NK-92 (cell line): Measurements from ENCODE around the gene DPH6.

Experiments used
- DNase-seq: peaks from one replicate; lab custom pipeline; 2025; ENCODE audit not compliant: unreplicated experiment; lab: John Stamatoyannopoulos, UW

Gene DPH6

DNA sequence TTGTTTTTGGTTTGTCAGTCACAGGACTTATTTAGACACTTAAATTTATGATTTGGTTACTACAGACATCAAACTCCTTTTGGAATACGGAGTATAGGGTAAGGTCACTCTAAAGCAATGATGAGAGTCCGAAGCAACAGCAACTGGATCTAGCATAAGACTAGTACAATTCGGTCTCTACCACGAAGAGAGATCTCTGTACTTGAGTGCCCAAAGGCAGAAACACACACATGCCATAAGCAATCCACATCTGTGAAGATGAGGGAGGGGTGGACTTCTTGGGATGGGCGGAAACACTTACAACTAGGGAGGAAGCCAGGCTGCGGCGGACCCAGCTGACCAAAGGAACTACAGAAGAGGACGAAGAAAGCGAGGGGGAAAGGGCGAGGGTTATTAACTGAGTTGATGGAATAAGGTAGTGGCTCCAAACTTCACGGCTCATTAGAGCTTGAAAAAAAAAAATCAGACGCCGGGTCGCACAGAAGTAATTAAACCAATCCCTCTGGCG is 595 bp downstream of the DPH6 start:
- no peak for DNase-seq

DNA sequence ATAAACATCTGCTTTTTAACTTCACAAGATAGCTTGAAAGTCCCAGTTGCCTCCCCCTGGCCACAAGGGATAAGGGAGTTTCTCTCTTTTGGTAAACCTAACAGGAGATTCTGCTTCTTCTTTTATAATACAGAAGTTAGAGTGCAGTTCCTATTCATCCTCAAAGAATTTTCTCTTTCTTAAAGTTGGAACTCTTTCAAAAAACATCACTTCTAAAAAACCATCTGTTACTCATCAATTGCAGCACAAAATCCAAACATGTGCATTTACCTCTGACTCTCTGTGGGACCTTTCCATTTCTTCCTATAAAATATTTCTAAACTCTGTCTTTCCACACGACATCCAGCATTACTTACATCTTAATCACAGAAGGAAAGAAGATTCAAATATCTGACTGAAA is 5.1 kb downstream of the DPH6 start:
- no peak for DNase-seq

DNA sequence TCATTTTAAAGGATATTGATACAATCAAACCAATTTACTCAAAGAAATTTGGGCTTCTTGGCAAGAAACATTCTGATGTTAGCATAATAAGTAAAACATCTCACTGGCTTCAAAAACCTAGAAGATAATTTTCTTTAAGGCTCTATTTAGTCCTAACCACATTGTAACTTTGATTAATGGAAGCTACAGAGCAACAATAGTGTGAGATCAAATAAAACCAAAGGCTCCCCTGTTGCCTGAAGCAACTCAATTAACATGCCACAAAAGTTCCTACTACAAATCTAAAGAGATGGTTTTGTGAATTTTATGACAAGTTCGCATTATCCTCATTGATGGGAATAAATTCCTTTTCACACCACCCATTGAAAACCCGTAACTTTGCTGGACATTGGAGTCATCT is 5.9 kb downstream of the DPH6 start:
- DNase-seq = no peak

DNA sequence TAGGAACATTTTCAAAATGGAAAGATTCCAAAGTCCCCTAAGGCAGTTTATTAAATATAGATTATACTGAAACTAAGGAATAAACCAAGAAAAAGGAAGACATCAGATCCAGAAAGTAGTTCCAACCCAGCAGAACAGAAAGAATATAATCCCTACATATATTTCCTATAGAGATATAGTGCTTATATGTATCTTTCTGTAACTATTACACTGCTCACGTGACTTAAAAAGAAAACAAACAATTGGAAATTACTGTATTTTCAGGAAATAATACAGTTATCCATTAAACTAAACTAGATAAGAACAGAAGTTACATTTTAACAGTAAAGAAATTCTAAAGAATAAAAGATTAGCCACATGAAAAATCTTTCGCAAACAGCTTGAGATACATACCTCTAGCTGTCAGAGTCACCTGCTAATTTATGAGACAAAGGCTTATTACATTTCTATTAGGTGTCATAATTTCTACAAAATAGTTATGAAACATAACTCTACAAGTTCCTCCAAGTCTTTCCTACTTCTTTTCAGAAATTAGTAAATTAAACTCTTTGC is 10.5 kb downstream of the DPH6 start:
- DNase-seq = no peak

DNA sequence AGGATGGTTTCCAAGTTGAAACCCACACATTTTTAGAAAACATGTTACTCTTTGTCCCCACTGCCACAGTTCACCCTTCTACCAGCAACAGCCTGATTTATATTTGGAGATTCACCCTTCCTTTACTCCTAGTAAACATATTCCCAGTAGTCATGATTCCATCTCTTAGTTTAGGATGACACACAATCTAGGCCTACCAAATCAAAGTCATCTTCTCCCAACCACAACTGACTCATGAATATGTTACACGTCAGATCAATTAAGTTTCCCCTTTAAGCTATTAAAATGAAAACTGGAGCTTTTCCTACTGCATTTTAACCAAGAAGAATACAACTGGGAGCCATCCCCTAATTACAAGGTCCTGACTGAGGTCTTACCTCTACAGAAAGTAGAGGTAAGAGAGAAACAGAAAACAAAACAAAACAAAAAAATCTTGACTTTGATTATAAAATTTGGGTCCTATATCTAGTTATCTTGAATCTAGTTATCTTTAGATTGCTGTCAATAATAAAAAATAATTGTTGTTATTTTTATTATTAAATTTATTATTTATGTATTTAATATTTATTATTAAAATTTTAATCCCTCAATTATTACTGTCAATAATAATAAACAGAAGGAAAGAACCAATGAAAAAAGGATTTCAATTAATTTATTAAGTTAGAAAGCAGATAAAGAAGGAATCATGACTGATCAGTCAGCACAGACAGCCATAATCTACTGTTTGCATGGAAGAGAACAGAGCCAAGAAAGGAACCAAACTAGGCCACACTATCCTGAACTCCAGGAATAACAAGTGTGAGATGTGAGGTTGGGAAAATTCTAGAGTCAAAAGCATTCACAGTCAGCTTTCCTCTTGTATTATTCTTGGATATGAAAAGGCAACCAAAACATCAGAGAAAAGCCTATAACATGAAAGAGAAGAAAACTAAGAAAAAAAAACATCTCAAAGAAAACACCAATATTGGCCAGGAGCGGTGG is 12.5 kb downstream of the DPH6 start:
- no peak for DNase-seq

DNA sequence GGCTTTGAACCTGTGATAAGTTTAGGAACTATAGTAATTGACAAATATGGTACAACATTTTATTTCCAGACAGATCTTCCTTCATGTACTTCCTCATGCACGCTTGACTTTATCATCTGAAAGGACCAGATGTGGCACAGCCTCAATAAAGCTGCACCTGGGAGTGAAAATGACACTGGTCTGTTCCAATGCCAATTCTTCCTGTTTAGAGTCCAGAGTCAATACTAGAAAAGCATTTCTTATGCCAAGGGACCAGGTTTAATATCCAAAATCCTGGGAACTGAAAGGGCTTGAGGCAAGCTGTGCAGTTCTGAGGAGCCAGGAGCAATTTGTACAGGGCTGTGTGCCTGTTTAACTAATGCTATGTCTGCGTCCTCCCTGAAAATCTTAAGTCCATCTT is 15.3 kb downstream of the DPH6 start:
- no peak for DNase-seq

DNA sequence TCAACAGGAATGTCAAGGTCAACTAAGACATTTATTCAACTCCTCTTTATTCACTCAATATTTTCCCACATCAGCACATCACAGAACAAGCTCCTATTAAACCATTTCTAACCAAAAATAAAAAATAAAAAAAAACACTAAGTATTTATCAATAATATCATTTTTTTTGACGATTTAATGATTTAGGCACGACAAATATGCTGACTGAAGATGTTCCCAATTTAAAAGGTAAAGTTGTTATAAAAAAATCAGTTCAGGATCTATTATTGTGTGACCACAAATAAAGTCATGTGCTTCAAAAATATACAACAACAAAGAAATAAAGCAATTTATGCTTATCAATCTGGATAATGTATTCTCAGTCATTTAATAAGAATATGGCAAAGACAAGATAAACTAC is 16.2 kb downstream of the DPH6 start:
- DNase-seq = no peak

DNA sequence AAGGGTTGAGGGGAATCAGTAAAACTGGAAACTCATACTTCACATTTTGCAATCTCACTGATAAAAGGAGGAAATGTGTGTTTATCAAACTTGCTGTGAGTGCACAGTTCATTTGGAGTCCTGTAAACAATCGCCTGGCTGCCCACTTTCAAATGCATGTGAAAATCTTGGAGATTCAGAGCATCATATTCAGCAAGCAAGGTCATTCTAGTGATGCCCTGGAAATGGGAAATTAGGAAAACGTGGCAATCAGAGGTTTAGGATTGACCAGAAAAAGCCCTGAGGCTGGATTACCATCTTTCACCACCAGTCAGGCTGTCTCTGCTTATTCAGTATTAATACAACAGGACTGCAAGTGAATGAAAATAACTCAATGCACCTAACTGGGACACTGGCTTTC is 23.9 kb downstream of the DPH6 start:
- no peak for DNase-seq

DNA sequence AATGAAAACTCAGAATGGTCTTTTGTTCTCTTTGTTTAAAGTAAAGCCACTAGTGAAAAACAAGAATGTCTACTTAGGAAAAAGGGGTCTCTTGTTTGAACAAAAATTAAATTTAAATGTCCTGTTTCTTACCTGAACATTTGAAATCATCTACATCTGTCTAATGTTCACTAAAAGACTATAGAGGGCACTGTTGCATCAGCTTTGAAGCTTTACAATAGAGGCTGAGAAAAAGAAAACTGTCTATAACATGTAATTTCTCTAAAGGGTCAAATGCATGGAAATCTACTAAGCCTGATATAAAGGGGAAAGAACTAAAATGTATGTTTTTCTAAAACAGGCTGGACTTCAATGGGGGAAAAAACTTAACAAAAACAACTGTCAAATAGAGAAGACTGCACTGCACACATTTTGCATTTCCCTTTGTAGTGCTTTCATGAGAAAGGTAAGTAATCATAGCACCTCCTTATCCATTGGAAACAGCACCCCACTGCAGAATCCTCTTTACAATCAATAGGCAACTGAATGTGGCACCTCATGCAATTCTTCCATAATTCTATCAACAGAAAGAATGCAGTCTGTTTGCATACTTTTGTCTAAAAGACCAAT is 26.3 kb downstream of the DPH6 start:
- no peak for DNase-seq

DNA sequence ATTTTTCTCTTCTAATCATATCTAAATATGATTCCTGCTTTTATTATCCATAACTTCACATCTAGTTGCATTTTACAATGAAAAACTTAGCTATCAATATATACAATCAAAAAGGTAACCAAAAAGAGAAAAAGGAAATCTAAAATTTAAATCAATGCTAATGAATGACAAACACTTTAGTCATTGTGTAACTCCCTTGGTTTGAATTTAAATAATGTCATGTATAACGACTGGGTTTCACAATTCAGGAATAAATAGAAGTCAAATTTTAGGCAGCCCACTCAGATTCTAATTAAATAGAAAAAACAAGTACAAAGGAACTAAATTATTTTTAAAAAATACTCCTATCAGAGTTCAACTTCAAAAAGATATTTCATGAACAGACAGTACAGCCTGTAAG is 26.9 kb downstream of the DPH6 start:
- no peak for DNase-seq

DNA sequence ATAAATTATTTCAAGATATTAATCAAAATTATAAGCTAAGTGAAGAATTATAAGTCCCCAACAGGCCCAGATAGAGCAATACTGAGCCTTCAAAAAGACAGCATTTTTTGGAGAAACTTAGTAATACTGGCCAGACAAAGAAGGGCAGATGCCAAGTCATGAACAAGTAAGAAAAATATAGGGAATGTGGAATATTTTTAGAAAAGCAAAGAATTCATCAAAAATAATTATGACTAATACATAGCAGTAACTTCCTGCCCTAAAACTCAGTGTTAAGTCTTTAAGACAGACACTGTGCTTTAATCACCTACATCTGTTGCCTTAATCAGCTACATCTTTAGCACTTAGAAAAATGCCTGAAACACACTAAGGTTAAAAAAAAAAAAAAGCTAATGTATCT is 31.2 kb downstream of the DPH6 start:
- DNase-seq = no peak

DNA sequence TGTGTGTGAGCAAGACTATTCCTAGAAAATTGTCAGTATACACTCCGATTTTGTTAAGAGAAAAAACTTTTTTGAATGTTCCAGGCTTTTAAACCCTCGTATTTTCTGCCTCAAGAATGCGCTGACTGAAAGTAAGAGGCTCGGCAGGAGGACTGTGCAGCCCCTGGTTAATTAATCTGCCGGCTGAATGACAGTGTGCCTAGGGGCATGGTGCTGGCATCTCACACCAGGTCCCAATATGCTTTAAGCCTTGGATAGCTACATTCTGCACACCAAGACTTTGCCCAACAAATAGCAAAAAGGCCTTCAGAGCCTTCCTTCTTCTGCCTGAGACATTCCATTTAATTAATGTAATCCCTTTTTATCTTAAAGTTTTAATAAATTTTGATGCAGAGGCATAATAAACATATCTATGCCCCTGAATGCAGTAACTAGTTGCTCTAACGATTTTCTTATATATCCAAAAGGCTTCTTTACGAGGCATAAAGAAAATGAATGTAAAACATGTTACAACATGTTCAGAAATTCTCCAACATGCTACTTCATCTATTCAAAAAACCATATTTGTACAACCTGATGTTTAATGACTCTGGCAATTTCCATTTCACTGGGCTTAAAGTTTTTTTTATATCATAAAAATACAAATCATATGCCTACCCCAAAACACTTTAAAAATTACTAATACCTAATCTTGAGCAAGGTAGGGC is 37.9 kb downstream of the DPH6 start:
- no peak for DNase-seq

DNA sequence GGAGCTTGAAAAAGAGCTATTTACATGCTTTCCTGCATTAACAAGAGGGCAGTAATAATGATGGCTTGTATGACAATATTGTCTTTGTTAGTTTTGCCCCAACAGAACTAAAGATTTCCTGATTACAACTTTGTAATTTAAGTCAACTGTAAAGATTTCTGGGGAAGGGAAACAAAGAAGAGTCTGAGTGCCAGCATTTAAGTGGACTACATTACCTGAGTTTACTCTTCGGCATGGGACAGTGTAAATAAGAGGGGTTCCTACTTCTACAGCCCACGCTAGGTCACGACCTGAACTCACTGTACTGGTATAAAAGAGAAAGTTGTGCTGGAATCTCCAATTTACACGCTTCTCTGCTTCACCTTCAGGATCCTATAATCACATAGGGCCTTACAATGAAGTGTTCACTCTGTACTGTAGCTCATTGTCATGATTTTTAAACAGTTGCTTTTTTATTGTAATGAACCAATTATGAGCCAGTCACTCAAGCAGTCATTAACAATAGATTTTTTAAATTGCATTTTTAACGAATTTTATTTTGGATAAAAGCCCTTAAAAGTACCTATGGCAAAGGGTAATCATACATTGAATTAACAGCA is 39.6 kb downstream of the DPH6 start:
- no peak for DNase-seq

DNA sequence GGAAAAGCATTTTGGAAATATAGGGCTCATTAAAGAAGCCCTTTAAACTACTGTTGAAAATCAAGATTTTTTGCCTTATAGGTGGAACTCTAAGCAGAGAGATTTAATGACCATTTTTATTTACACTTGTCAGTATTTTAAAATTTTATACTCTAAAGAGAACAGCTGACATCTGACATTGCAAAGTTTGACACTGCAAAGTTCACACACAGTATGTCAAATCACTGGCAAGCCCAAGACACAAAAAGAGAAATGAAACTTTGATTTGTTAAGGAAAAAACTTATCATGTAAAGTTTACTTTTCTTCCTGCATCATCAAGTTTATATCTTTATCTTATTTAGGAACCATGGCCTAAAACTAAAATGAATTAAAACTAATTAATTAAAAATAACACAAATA is 40.2 kb downstream of the DPH6 start:
- DNase-seq = no peak

DNA sequence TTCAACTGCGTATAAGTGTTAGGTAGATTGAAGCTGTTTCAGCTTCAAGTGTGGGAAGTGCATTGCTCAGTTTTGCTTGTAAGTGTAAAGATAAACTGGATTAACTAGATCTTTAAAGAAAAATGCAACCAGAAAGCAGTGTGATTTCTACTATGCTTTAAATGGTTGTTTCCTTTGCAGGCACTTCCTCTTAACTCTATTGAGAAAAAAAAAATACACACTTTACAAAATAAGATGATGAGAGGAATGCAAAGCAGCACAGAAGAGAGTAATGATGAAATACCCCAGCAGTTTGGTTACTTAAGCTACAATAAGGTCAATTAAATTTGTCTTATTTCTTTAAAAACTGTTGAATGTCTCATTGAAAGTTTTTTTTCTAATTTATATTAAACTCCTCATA is 40.8 kb downstream of the DPH6 start:
- no peak for DNase-seq

DNA sequence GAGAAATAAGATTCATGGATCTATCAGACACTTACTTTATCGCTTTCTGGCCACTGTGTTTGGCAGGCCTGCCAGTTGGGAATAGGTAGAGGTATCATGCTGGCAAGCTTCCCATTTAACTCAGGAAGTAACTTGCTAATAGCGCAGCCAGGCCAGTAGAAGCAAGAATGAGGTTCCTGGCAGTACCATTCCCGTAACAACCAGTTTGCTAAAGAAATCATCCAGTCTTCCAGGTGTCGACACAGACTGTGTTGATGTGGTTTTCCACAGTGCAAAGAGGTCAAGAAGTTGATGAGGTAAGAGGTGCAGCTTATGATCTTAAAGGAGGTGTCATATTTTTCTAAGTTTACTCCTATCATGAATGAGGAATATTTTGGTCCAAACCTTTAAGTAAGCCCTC is 46.2 kb downstream of the DPH6 start:
- no peak for DNase-seq

DNA sequence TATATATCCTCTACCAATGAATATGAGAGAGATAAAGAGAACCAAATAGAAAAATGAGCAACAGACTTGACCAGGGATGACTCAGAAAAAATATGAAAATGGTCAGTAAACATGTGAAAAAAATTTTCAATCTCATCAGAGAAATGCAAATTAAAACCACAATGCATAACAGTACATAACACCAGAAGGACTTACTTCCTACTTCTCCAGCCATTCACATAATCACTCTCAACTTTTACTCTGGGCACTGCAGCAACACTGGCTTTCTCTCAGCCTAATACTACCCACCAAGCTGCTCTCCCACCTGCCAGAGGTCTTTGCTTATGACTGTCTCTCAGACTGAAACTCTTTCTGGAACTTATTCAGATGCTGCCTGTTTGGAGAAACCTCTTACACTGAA is 49.4 kb downstream of the DPH6 start:
- no peak for DNase-seq

DNA sequence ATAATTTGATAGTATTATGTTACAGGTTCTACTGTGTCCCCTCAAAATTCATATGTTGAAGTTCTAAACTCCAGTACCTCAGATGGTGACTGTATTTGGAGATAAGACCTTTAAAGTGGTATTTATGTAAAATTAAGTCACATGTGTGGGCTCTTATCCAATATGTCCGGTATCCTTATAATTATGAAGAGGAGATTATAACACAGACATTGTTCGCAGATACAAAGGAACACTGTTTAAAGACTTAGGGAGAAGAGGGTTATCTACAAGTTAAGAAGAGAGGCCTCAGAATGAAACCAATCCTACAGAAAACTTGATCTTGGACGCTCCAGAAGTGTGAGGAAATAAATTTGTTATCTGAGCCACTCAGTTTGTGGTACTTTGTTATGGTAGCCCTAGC is 50.9 kb downstream of the DPH6 start:
- DNase-seq = no peak

DNA sequence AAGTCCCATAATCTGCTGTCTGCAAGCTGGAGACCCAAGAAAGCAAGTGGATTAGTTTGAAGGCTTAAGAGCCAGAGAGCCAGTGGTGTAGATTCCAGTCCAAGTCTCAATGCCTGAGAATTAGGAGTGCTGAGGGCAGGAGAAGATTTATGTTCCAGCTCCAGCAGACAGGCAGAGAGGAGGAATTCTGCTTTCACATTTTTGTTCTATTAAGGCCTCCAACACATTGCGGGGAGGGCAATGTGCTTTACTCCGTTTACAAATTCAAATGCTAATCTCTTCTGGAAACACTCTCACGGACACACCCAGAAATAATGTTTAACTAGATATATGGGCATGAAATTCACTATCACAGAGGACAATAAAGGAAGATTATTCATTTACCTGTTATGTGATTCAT is 54.0 kb downstream of the DPH6 start:
- no peak for DNase-seq

DNA sequence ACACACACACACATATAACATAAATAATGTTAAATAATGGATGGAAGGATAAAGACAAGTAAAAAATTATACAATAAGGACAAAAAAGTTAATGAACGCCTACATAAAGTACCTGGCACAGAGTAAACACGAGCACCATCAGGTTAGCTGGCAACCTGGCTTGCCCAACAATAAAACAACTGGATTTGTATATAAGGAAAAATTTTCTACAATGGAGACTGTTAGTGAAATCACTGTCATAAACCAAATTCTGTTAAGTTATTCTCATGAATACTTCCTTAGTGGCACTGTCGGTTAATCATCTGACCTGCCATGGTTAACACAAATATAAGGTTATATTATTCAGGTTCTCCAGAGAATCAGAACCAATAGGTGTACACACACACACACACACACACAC is 54.8 kb downstream of the DPH6 start:
- no peak for DNase-seq

DNA sequence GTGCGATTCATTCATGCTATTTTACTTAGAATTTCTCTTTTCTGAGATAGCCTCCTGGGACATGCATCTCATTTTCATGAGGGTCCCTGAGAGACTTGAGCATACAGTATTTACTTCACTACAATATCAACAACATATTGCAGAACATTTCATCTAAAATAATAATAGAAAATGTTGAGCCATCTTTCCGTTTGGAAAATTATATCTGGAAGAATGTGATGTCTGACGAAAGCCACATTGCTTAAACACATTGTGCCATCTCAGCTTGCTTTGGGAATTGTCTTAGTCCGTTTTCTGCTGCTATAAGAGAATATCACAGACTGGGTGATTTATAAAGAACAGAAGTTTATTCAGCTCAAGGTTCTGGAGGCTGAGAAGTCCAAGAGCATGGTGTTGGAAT is 55.5 kb downstream of the DPH6 start:
- no peak for DNase-seq
